Hematopoietic multipotent progenitor cell treated with erythropoietin and hydrocortisone succinate and interleukin-3 and kit ligand, for 4 days (in vitro differentiated cells): Measurements from ENCODE around the gene BCL2L1.

Experiments
- DNase-seq: peaks from one replicate; pipeline ENCODE4 v3.0.0-alpha.2; 2015

BCL2L1 gene

DNA sequence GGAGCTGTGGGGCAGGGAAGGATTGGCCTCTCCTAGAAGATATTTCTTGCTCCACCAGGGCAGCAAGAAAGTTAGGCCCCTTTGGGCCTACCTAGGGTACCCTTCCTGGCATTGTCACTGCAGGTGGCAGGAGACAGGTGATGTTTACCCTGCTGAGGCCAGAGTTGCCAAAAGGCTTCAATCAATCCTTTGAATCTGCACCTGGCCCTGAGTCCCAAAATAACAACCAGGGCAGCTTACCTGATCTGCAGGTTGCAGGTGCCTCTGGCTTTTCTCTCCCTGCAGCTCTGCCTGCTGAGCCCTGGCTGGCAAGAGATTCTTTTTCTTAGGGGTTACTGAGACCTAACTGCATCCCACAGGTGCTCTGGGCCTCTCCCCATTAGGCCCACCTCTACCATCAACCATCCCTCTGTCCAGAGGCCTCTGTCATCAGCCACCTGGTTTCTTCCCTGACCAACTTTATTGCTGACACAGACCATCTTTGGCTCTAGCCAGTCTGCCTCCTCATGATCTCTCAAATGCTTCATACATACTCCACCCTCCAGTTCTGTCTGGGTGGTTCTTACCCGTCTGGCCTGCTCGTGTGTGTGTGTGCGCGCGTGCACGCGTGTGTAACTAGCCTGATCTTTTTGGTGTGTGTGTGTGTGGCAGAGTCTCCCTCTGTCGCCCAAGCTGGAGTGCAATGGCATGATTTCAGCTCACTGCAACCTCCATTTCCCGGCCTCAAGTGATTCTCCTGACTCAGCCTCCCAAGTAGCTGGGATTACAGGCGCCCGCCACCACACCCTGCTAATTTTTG lies 13.7 kb downstream of the BCL2L1 start:
- no peak for DNase-seq

DNA sequence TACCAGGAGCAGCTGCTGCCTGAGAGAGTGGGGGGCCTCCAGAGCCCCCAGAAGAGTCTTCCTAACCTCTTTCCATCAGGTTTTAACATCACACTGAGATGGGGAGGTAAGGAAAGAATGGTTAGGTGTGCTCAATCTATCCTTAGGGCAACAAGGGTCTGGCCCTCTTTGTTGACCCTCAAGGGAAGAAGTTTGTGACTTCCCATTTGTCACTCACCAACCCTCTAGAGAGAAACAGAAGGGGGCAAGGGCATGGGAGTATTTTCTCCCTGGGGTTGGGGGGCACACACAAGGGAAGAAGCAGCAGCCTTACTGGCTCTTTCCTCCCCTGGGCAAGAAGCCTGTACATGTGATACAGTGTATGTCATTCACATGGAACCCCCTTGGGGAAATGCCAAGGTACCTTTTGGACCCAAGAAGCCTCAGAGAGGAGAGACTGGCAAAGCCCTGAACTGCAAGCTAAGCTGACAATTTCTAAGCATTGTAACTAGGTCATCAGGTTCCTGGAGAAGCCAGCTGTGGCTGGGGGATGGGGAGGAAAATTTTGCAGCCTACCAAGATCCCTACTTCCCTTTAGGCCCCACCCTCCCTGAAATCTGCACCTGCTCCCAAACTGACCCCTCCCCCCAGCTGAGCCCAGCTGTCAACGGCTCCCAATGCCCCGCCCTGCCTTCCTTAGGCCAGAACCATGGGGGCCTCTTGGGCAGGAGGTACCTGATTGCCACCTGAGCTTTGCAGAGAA lies 14.5 kb downstream of the BCL2L1 start:
- DNase-seq = peak; percentile 60

DNA sequence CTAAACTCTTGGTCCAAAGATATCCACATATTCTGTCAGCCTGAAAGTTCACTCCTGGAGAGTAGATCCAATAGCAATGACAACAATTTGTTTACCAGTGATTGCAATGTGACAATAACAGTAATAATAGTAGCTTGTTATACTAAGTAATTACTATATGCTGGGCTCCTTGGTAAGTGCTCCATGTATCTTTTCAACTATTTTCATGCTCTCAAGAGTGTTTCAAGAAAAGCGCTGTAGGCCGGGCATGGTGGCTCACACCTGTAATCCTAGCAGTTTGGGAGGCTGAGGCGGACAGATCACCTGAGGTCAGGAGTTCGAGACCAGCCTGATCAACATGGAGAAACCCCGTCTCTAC lies 15.4 kb downstream of the BCL2L1 start:
- no peak for DNase-seq

DNA sequence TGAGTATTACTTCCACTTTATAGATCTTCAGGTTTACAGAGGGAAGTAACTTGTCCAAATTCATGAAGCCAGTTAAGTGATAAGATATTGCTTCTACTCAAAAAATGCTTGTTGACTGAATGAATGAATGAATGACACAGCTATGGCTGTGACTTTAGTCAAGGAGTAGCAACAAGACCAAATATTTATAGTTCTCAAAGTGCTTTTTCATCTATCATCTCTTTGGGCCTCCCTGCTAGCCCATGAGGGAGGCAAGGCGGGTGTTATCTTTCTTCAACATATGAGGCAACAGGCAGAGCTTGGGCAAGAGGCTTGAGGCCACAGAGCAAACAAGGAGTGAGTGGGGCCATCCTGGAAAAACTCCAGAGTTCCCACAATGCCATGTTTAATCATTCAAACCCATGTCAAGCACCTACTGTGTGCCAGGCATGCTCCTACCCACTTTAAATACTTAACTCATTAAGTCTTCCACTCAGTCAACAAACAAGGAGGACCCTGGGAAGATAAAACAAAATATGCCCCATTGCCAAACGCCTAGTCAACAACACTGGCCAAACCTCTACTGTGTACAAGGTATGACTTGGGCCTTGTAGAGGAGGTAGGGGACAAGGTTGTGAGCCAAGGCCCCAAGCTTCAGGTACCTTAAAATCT lies 15.9 kb downstream of the BCL2L1 start:
- DNase-seq = peak; percentile 92

DNA sequence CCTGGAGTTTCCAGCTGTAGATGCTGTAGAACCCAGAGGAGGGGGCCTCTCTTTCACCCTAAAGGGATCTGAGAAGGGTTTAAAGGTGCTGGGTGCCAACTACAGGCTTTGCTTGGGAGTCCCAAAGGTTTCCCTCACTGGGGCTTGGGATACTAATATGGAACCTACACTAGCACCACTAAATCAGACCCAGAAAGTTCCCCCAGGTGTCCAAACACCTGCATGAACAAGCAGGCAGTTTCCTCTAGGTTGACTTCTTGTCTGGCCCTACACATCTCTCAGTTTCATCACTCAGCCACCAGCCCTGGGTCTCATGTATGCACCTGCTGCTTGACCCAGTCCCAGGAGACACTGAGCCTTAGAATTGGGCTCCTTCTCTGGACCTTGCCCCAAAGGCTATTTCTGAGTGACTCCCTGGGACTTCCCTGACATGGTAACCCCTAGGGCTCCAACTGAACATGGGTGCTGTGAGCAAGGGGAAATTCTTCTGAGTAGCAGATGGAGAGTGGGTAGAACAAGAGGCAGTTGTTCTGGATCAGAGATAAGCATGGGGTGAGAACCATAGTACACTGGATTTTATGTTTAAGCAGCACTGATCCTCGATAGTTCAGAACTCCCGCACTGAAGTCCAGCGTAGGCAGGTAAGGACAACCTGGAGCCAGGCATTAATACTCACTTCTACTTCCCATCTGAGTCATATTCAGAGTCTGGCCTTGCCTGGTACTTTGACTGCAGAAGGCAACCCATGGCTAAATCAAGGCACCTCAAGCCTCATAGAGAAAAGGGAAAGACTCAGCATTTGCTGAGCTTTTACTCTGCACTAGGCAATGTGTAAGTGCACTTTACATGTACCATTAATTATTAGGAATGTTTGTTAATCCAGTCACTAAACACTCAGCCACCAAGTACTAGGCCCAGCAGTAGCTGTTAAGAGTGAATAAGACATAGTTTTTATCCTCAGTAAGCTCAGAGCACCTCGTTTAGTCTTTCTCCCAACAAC lies 16.8 kb downstream of the BCL2L1 start:
- DNase-seq = no peak

DNA sequence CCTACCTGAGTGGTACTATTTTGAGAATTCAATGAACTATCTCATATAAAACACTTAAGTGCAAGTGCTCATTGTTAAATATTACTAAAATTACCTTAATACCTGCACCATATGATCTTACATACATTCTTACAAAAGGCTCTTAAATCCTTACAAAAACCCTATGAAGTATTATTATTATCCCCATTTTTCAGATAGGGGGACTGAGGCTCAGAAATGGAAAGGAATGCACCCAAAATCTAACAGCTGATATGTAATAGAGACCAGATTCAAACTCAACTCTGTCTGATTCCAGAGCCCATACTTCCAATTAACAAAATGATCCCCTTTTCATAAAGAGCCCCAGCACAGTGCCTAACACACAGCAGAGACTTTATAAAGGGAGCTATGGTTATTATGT lies 17.5 kb downstream of the BCL2L1 start:
- DNase-seq = no peak

DNA sequence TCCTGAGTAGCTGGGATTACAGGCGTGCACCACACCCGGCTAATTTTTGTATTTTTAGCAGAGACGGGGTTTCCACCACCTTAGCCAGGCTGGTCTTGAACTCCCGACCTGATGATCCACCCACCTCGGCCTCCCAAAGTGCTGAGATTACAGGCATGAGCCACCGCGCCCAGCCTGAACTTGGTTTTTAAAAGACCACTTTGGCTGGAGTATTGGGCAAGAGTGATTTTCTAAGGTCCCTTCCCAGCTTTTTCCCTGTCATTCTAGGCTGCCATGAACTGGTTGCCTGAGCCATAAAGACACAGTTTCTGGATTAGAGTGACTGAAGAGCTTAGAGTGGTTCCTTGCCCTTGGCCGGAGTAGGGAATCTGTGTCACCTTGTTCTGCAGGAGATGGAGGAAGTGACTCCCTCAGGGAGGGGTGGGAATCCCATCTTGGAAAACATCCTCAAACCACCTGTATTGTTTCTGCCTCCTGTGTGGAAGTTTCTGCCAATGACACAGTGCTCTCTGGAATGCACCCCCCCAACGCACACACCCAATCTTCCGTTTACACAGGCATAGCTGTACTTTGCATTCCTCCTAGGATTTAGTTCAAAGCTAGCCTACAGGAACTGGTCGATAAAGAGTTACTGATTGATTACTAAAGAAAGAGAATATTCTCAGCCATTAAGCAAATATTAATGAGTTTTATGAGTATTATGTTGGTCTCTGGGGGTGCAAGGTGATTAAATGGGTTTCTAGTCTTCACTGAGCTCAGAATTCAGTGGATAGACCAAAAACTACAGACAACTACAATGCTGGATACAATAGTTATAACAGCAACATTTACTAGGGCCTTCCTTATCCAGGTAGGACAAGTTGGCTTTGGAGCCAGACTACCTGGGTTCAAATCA lies 18.2 kb downstream of the BCL2L1 start:
- no peak for DNase-seq

DNA sequence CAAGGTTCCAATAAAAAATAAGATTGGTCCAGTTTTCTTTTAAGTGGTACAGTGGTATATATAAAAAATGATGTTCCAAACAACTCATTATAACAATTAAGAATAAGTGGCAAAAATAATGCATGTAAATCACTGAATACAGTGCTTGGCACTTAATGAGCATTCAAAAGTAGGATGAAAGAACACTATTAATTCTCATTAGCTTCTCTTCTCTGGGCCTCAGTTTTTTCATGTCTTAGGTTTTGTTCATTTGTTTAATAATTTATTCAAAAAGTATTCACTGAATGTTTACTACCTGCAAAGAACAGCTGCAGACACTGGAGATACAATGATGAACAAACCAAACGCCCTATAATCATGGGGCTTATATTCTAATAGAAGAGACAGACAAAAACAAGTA lies 21.1 kb downstream of the BCL2L1 start:
- DNase-seq = no peak

DNA sequence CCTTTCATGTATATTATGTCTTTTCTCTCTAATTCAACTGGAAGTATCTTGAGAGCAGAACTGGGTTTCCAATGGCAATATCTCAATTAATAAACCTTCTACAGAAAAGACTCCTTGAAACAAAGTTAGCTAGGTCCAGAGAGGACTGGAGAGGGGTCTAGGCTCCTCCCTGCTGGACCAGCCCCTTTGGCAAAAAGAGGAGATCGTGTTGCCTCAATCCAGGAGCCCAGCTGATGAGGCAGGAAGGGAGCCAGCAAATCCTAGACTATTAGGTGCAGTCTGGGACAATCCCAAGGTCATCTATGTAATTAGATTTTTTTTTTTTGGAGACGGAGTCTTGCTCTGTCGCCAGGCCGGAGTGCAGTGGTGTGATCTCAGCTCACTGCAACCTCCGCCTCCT lies 21.9 kb downstream of the BCL2L1 start:
- DNase-seq = no peak

DNA sequence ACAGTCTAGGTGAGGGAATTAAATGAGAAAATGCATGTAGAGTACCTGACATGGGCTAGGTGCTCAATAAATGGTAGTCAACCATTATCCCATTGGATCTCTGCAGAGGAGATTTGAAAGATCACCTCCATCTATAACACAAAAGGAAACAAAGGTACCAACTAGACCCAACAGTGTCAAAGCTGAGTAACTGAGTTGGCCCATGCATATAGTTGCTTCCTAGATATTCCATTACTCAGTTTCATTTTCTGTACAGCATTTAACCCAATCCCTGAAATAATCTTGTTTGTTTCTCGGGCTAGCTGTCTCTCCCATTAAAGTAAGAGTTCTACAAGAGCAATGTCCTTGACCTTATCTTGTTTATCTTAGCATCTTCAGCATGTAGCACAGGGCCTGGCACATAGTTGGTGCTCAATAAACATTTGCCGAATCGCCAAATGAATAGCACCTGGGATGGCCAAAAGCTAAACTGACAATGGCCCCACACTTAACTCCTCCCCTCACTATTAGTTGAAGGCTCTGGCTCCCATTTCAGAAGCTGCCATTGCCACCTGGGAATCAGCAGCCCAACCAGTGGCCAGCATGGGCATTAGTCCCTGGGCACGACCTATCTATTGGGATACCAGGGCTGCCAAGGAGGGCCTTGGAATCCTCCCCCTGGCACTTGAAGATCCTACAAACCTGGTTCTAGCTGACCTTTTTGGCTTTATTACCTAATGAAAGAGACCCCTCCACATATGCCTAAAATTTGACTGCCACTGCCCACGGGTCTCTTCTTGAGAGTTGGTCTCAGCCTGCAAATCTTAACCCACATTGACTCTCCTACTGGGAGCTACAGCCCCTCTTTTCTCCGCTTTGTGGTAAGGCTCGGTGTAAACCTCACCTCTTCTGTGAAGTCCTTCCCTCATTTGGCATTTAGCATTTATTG lies 22.6 kb downstream of the BCL2L1 start:
- no peak for DNase-seq

DNA sequence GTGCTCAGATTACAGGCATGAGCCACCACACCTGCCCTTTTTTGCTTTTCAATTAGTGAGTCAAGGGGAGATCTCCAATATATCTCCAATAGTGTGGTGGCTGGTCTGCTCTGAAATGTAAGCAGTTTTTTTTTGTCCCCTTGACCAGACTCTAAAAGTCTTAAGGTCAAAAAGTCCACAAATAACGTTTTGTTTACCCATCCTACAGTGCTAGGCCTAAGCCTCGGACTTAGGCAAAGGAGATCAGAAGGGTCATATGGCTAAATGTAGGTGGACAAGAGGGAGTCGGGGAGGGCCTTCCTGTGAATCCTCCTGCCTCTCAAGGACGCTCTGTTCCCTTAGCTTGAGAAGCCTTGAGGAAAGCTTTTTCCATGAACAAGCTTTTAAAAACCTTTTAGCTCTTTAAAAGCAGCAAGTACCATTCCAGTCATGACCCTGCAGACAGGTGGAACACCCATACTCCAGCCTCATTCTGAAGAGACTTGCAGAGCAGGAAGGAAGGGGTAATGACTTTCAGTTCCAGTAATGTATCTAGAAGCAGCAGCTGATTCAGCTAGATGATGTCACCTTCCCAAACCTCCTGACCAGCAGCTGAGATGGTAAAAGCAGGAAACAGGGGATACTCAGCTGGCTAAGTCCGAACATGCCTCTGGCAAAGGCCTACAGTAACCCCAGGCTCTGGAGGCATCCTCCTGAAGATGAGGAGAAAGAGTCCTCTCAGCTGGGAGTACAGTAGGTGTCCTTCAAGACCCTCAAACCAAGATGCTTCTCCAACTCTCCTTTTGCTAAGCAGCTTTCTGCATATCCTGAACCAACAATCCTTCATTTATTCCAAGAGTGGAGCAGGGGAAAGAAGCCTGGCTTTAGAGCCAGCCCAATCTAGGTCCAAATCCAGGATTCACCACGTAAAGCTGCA lies 23.6 kb downstream of the BCL2L1 start:
- DNase-seq = peak; percentile 63

DNA sequence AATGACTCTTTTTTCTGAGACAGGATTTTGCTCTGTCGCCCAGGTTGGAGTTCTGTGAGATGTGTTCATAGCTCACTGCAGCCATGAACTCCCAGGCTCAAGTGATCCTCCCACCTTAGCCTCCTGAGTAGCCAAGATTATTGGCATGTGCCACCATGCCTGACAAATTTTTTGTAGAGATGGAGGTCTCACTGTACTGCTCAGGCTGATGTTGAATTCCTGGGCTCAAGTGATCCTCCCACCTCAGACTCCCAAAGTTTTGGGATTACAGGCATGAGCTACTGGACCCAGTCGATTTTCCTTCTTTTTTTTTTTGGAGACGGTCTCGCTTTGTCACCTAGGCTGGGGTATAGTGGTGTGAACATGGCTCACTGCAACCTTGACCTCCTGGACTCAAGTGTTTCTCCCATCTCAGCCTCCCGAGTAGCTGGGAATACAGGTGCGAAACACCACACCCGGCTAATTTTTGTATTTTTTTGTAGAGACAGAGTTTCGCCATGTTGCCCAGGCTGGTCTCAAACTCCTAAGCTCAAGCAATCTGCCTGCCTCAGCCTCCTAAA lies 24.3 kb downstream of the BCL2L1 start:
- DNase-seq = no peak

DNA sequence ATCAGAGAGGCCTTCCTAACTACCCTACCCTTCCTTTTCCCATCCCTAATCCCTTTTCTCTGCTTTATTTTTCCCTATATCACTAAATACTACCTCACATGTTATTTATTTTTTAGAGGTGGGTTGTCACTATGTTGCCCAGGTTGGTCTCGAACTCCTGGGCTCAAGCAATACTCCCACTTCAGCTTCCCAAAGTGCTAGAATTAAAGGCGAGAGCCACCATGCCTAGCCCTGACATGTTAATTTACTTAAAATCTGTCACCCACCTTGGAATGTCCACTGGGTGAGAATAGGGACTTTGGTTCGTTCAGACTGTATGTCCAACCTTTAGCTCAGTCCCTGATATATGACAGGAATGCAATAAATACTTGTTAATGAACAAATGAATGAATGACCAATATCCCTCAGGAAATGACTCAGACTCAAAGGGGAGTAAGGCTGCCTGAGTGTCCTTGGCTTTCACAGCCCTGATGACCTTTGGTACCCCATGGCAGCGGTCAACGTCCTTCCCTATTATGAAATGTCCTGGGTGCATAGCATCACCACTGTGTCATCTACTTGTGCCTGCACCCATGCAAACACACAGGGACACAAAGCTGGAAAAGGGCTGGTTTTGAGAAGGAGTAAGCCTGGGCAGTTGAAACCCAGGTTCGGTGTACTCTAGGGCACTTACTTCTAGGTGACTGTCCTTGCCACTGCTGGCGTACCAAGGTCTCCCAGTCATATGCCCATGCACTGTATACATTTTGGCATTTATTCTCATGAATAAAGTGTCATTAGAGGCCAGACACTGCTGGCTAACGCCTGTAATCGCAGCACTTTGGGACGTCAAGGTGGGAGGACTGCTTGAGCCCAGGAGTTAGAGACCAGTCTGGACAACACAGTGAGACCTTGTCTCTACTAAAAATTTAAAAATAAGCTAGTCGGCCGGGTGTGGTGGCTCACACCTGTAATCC lies 26.5 kb downstream of the BCL2L1 start:
- DNase-seq = no peak

DNA sequence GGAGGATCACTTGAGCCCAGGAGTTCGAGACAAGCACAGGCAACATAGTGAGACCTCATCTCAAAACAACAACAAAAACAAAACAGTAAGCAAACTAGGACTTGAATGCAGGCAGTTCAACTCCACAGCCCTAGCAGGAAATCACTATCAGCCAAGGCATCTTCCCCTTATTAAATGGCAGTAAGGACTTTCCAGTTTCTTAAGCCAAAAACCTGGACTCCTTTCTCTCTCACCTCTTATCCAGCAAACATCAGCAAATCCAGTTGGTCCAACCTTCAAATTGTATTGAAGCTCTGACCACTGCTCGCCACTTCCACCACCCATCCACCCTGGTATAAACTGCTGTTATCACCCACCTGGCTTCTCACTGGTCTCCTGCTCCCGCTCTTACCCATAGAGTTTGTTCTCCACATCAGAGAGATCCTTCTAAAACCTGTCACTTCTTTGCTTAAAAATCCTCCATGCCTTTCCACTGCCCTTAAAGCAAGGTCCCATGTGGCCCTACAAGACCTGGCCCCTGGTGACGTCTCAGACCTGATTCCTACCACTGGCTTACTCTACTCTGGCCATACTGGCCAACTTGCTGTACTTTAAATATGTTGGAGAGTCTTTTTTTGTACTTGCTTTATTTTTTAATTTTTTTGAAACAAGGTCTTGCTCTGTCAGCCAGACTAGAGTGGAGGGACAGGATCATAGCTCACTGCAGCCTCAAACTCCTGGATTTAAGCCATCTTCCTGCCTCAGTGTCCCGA lies 27.6 kb downstream of the BCL2L1 start:
- no peak for DNase-seq

DNA sequence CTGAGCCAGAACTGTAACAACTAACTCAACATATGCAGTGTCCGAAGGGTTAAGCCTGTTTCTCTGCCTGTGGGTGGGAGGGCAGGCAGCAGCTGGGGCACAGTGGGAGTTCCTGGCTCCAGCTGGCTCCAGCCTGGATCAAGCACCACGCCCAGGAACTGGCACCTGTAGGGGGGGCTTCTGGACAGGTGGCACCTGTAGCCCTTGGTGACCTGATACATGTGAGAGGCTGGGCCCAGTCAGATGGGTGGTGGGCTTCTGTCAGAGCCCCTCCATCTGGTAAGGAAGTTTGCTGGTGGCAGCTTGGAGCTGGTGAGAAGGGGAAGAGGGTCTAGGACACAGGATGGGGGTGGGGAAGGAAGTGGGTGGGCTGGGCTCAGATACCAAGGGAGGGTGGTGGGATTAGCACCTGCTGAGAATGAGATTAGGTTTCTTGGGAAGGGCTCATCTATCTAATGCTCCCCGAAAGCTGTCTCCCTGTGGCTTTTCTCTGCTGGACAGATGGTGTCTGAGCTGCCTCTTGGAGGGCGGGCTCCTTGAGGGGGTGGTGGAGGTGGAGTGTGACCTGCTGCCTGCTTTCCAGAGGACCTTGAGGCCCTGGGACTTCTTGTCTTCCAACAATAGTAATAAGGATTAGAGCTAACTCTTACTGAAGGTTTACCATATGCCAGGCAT lies 28.5 kb downstream of the BCL2L1 start:
- DNase-seq = peak; percentile 58

DNA sequence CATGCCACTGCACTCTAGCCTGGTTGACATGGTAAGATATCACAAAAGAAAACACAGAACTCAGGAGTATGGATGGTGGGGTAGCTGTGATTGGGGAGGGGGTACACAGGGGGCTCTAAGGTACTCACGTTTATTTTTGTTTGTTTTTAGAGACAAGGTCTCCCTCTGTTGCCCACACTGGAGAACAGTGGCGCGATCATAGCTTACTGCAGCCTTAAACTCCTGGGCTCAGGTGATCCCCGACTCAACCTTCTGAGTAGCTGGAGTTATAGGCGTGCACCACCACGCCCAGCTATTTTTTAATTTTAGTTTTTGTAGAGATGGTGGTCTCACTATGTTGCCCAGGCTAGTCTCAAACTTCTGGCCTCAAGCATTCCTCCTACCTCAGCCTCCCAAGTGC lies 29.3 kb downstream of the BCL2L1 start:
- no peak for DNase-seq
